ENCODE measurements around the gene ACTG2.

DNA sequence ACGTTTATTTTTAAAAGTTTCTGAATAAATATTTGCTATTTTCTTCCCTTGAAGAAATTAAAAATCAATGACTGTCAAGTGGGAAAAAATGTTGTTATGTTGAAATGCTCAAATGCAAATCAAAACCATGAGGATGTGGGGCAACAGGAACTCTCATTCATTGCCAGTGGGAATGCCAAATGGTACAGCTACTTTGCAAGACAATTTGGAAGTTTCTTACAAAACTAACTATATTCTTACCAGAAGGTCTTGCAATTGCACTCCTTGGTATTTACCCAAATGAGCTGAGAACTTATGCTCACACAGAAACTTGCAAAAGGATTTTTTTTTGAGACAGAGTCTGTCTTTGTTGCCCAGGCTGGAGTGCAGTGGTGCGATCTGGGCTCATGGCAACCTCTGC lies 7.4 kb upstream of the ACTG2 start:
- no peak for TF ChIP-seq POLR2A (IDR thresholded peaks at IDR 0.05)
- TF ChIP-seq, protein P1, sequence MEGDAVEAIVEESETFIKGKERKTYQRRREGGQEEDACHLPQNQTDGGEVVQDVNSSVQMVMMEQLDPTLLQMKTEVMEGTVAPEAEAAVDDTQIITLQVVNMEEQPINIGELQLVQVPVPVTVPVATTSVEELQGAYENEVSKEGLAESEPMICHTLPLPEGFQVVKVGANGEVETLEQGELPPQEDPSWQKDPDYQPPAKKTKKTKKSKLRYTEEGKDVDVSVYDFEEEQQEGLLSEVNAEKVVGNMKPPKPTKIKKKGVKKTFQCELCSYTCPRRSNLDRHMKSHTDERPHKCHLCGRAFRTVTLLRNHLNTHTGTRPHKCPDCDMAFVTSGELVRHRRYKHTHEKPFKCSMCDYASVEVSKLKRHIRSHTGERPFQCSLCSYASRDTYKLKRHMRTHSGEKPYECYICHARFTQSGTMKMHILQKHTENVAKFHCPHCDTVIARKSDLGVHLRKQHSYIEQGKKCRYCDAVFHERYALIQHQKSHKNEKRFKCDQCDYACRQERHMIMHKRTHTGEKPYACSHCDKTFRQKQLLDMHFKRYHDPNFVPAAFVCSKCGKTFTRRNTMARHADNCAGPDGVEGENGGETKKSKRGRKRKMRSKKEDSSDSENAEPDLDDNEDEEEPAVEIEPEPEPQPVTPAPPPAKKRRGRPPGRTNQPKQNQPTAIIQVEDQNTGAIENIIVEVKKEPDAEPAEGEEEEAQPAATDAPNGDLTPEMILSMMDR (IDR thresholded peaks at IDR 0.05): no peak

Measured in gastroesophageal sphincter (tissue), 3 donors.